HFFc6 (cell line): ENCODE measurements around the gene EML6. TPM values are rescaled to one million over a fixed set of nuclear protein-coding genes. Genes with fewer than 3 reads are reported as not detected.
"Not testable (repeated sequence)": the region's sequence is repeated elsewhere in the genome, so short reads cannot be mapped to it uniquely, and the experiment has no call there.

Source experiments
- DNase-seq: peaks from one replicate; pipeline ENCODE4 v3.0.0-alpha.2; 2018
- H3K27ac Mint-ChIP-seq: 2 replicates; pipeline ENCODE4 v1.8.0; 2020; ENCODE audit warnings: mild to moderate bottlenecking, mixed read lengths
- H3K27me3 Mint-ChIP-seq: 2 replicates; pipeline ENCODE4 v1.8.0; 2021; ENCODE audit warnings: mild to moderate bottlenecking, moderate library complexity, mixed read lengths; ENCODE audit not compliant: insufficient read depth
- H3K36me3 Mint-ChIP-seq: 2 replicates; pipeline ENCODE4 v1.8.0; 2021; ENCODE audit warnings: low read depth, mixed read lengths
- H3K4me1 Mint-ChIP-seq: 2 replicates; pipeline ENCODE4 v1.8.0; 2020; ENCODE audit warnings: low read depth, mixed read lengths
- H3K4me3 Mint-ChIP-seq: 2 replicates; pipeline ENCODE4 v1.8.0; 2020; ENCODE audit warnings: mild to moderate bottlenecking, moderate library complexity, mixed read lengths
- H3K9me3 Mint-ChIP-seq: 2 replicates; pipeline ENCODE4 v1.8.0; 2020; ENCODE audit warnings: mild to moderate bottlenecking, mixed read lengths
- CTCF ChIP-seq: fragments of 200-600 bp; sonication (generic); IDR thresholded peaks from 2 replicates; pipeline ENCODE4 v1.5.0; 2021; ENCODE audit warnings: antibody characterized with exemption, mild to moderate bottlenecking
- total RNA-seq, 6 experiments: library from RNA; stranded (reverse); fragmentation: NEBNext Ultra II Directional; extraction: Animal tissue kit (Norgen Biotek cat#: 25700); gene quantifications; 2 replicates in 1 of 6; 3 replicates in 5 of 6; pipeline ENCODE4 v1.2.3, GENCODE V29; 2021

Gene EML6
- total RNA-seq, 6 experiments from 2014 or later = 0.05 to 0.37 (median 0.25) TPM

GRCh38 chr2:54981385-54981784, 257.9 kb downstream of the EML6 start:
- H3K36me3 Mint-ChIP-seq = peaks cover 48% of the 10 kb centered on the region
- H3K27me3 Mint-ChIP-seq = peaks cover 4% of the 10 kb centered on the region
- no peaks in the 10 kb centered on the region for H3K9me3 Mint-ChIP-seq
- TF ChIP-seq CTCF = no peak
- peaks cover 75% of the 10 kb centered on the region for H3K4me1 Mint-ChIP-seq
- no peak for DNase-seq
- no peak overlapping the region for H3K4me3 Mint-ChIP-seq
- no peak overlapping the region; the same call in 1 of the 2 replicates for H3K27ac Mint-ChIP-seq

GRCh38 chr2:54983345-54984220, 260.1 kb downstream of the EML6 start:
- H3K27me3 Mint-ChIP-seq = peaks cover 3% of the 10 kb centered on the region
- peaks cover 79% of the 10 kb centered on the region for H3K4me1 Mint-ChIP-seq
- peaks cover 46% of the 10 kb centered on the region for H3K36me3 Mint-ChIP-seq
- peak overlapping the region; percentile 60 for H3K27ac Mint-ChIP-seq
- no peaks in the 10 kb centered on the region for H3K9me3 Mint-ChIP-seq
- peak; percentile 21 for DNase-seq
- TF ChIP-seq CTCF = no peak
- H3K4me3 Mint-ChIP-seq = peak overlapping the region; percentile 56

GRCh38 chr2:54984476-54984875, 261.0 kb downstream of the EML6 start:
- Mint-ChIP-seq H3K4me3 (no peak overlapping the region), H3K27ac (peak overlapping the region; percentile 43), H3K4me1 (peaks cover 80% of the 10 kb centered on the region), H3K27me3 (peaks cover 3% of the 10 kb centered on the region), H3K36me3 (peaks cover 46% of the 10 kb centered on the region), H3K9me3 (no peaks in the 10 kb centered on the region)
- no peak for DNase-seq
- TF ChIP-seq CTCF = no peak

- peaks cover 38% of the 10 kb centered on the region for H3K36me3 Mint-ChIP-seq
- no peak for DNase-seq
- H3K9me3 Mint-ChIP-seq = no peaks in the 10 kb centered on the region
- H3K4me1 Mint-ChIP-seq = peaks cover 77% of the 10 kb centered on the region
- TF ChIP-seq CTCF = no peak
- H3K4me3 Mint-ChIP-seq = no peak overlapping the region
- peaks cover 3% of the 10 kb centered on the region; the same call in 1 of the 2 replicates for H3K27me3 Mint-ChIP-seq
- peak overlapping the region; percentile 57 for H3K27ac Mint-ChIP-seq
Measured at GRCh38 chr2:54986264-54986663, 262.8 kb downstream of the EML6 start.

GRCh38 chr2:54988612-54989011, 265.1 kb downstream of the EML6 start:
- no peaks in the 10 kb centered on the region for H3K9me3 Mint-ChIP-seq
- DNase-seq = no peak
- peaks cover 80% of the 10 kb centered on the region for H3K4me1 Mint-ChIP-seq
- no peak overlapping the region for H3K4me3 Mint-ChIP-seq
- TF ChIP-seq CTCF = no peak
- H3K27ac Mint-ChIP-seq = peak overlapping the region; percentile 52
- H3K27me3 Mint-ChIP-seq = peaks cover 3% of the 10 kb centered on the region; the same call in 1 of the 2 replicates
- peaks cover 37% of the 10 kb centered on the region for H3K36me3 Mint-ChIP-seq

GRCh38 chr2:54990694-54991093, 267.2 kb downstream of the EML6 start:
- H3K4me3 Mint-ChIP-seq, DNase-seq, H3K9me3 Mint-ChIP-seq, H3K27me3 Mint-ChIP-seq, H3K27ac Mint-ChIP-seq: not testable (repeated sequence)
- Mint-ChIP-seq H3K4me1 (peaks cover 79% of the 10 kb centered on the region), H3K36me3 (peaks cover 40% of the 10 kb centered on the region)
